NCI-H1105 treated with DMSO at 0.1 percent for 48 hours (cell line): ENCODE data around the gene TRIM4.
"Not testable (repeated sequence)": the region's sequence is repeated elsewhere in the genome, so short reads cannot be mapped to it uniquely, and the experiment has no call there.

Experiments
- DNase-seq: peaks from one replicate; lab custom pipeline; 2025; lab: John Stamatoyannopoulos, UW

TRIM4 gene

GRCh38 chr7:99918959-99919813, at the start of gene TRIM4:
TRIM4 (minus strand) TSS chr7:99919530; CDS start chr7:99919401, 129 bp downstream.
- DNase-seq, result peak; percentile 83

GRCh38 chr7:99958564-99959227, 39.4 kb upstream of the TRIM4 start:
- no peak for DNase-seq

- no peak for DNase-seq
Observed at GRCh38 chr7:99955247-99955646, 35.9 kb upstream of the TRIM4 start.

GRCh38 chr7:99954643-99955042, 35.3 kb upstream of the TRIM4 start:
- DNase-seq, result not testable (repeated sequence)

- DNase-seq, result no peak
Observed at GRCh38 chr7:99953649-99954048, 34.3 kb upstream of the TRIM4 start.

- not testable (repeated sequence) for DNase-seq
Observed at GRCh38 chr7:99952649-99953048, 33.3 kb upstream of the TRIM4 start.

GRCh38 chr7:99950819-99951218, 31.5 kb upstream of the TRIM4 start:
- DNase-seq, result not testable (repeated sequence)

- no peak for DNase-seq
Observed at GRCh38 chr7:99949645-99950228, 30.4 kb upstream of the TRIM4 start.

GRCh38 chr7:99947608-99948007, 28.3 kb upstream of the TRIM4 start:
- DNase-seq, result no peak

GRCh38 chr7:99944497-99945070, 25.3 kb upstream of the TRIM4 start:
- DNase-seq, result no peak

- no peak for DNase-seq
Observed at GRCh38 chr7:99943641-99944496, 24.5 kb upstream of the TRIM4 start.

- no peak for DNase-seq
Observed at GRCh38 chr7:99938296-99938695, 19.0 kb upstream of the TRIM4 start.

GRCh38 chr7:99935009-99935408, 15.7 kb upstream of the TRIM4 start:
- not testable (repeated sequence) for DNase-seq

GRCh38 chr7:99930376-99930775, 11.0 kb upstream of the TRIM4 start:
- DNase-seq, result no peak

GRCh38 chr7:99929730-99930053, 10.4 kb upstream of the TRIM4 start:
- DNase-seq, result no peak

- DNase-seq, result peak; percentile 61
Observed at GRCh38 chr7:99928994-99929729, 9.8 kb upstream of the TRIM4 start, which contains the start of gene GJC3. GJC3 (minus strand) TSS chr7:99929620; CDS start chr7:99929620, 0 bp downstream.

- DNase-seq, result no peak
Observed at GRCh38 chr7:99928188-99928587, 8.9 kb upstream of the TRIM4 start.

GRCh38 chr7:99927536-99927935, 8.2 kb upstream of the TRIM4 start:
- no peak for DNase-seq

GRCh38 chr7:99926321-99926720, 7.0 kb upstream of the TRIM4 start:
- DNase-seq, result no peak

GRCh38 chr7:99923200-99923599, 3.9 kb upstream of the TRIM4 start:
- DNase-seq, result no peak

- no peak for DNase-seq
Observed at GRCh38 chr7:99920149-99920548, 819 bp upstream of the TRIM4 start.
